ENCODE data around the gene VPS37B. TPM values are rescaled to one million over a fixed set of nuclear protein-coding genes. Genes with fewer than 3 reads are reported as not detected.
A peak's percentile ranks its signal among the peaks of the same experiment; 100 is the strongest.

VPS37B gene
- total and polyA plus RNA-seq, 2 donors (not counting 1 experiment from before 2014, with no cell fraction given) = 10.7 to 25.6 TPM

- DNase-seq (ENCODE audit: low read depth in 2 of 2) = no peak
- no peaks in the 10 kb centered on the region for H3K79me2 ChIP-seq (ENCODE audit: control insufficient read depth, insufficient read depth, low read length)
- no peak overlapping the region for H3K4me3 ChIP-seq (replicated peaks in 1 of 4; ENCODE audit: control extremely low read depth in 1 of 4, insufficient read depth in 1 of 4, low read depth in 3 of 4, low read length in 4 of 4)
- TF ChIP-seq CTCF (conservative IDR thresholded peaks at IDR 0.05 in 1 of 2, IDR thresholded peaks at IDR 0.05 in 1 of 2; ENCODE audit: low read depth in 1 of 2, low read length in 2 of 2) = no peak
- no peak for TF ChIP-seq EZH2 (IDR thresholded peaks at IDR 0.05; ENCODE audit: low read length, missing control alignments)
- H3K27ac ChIP-seq (ENCODE audit: insufficient read depth, low read length) = no peak overlapping the region
- H2AFZ ChIP-seq (ENCODE audit: low read length) = no peak overlapping the region
- H3K4me1 ChIP-seq (ENCODE audit: control insufficient read depth, extremely low read depth, insufficient read depth, low read length) = no peaks in the 10 kb centered on the region
- no peaks in the 10 kb centered on the region for H4K20me1 ChIP-seq (ENCODE audit: control insufficient read depth, extremely low read depth, insufficient read depth, low read length)
- H3K9ac ChIP-seq (ENCODE audit: insufficient read depth, low read length) = no peak overlapping the region
- no peaks in the 10 kb centered on the region for H3K27me3 ChIP-seq (ENCODE audit: control insufficient read depth, insufficient read depth, low read length)
- H3K36me3 ChIP-seq (ENCODE audit: control insufficient read depth, insufficient read depth, low read length) = peaks cover 8% of the 10 kb centered on the region
- no peak overlapping the region for H3K4me2 ChIP-seq (ENCODE audit: extremely low read depth, insufficient read depth, low read length)
- no peaks in the 10 kb centered on the region for H3K9me3 ChIP-seq (ENCODE audit: control insufficient read depth, insufficient read depth, low read depth, low read length)
These were observed 37.8 kb downstream of the VPS37B start for GRCh38 chr12:122858171-122858570.

GRCh38 chr12:122856999-122857671, 38.8 kb downstream of the VPS37B start:
- Histone ChIP-seq H3K4me1 (ENCODE audit: control insufficient read depth, extremely low read depth, insufficient read depth, low read length) (peaks cover 6% of the 10 kb centered on the region), H3K27me3 (ENCODE audit: control insufficient read depth, insufficient read depth, low read length) (no peaks in the 10 kb centered on the region), H3K4me2 (ENCODE audit: extremely low read depth, insufficient read depth, low read length) (no peak overlapping the region), H3K79me2 (ENCODE audit: control insufficient read depth, insufficient read depth, low read length) (no peaks in the 10 kb centered on the region), H3K27ac (ENCODE audit: insufficient read depth, low read length) (no peak overlapping the region), H4K20me1 (ENCODE audit: control insufficient read depth, extremely low read depth, insufficient read depth, low read length) (no peaks in the 10 kb centered on the region), H3K9me3 (ENCODE audit: control insufficient read depth, insufficient read depth, low read depth, low read length) (no peaks in the 10 kb centered on the region), H2AFZ (ENCODE audit: low read length) (no peak overlapping the region), H3K9ac (ENCODE audit: insufficient read depth, low read length) (no peak overlapping the region), H3K36me3 (ENCODE audit: control insufficient read depth, insufficient read depth, low read length) (peaks cover 8% of the 10 kb centered on the region), H3K4me3 (replicated peaks in 1 of 4; ENCODE audit: control extremely low read depth in 1 of 4, insufficient read depth in 1 of 4, low read depth in 3 of 4, low read length in 4 of 4) (no peak overlapping the region)
- no peak for TF ChIP-seq CTCF (conservative IDR thresholded peaks at IDR 0.05 in 1 of 2, IDR thresholded peaks at IDR 0.05 in 1 of 2; ENCODE audit: low read depth in 1 of 2, low read length in 2 of 2)
- no peak for TF ChIP-seq EZH2 (IDR thresholded peaks at IDR 0.05; ENCODE audit: low read length, missing control alignments)
- DNase-seq (ENCODE audit: low read depth in 2 of 2) = peak in 1 of 2 donors; percentile 91

GRCh38 chr12:122855928-122856831, 39.7 kb downstream of the VPS37B start:
- Histone ChIP-seq H3K4me1 (ENCODE audit: control insufficient read depth, extremely low read depth, insufficient read depth, low read length) (peaks cover 9% of the 10 kb centered on the region), H3K4me3 (replicated peaks in 1 of 4; ENCODE audit: control extremely low read depth in 1 of 4, insufficient read depth in 1 of 4, low read depth in 3 of 4, low read length in 4 of 4) (no peak overlapping the region), H3K27me3 (ENCODE audit: control insufficient read depth, insufficient read depth, low read length) (no peaks in the 10 kb centered on the region), H3K27ac (ENCODE audit: insufficient read depth, low read length) (no peak overlapping the region), H3K9ac (ENCODE audit: insufficient read depth, low read length) (no peak overlapping the region), H3K9me3 (ENCODE audit: control insufficient read depth, insufficient read depth, low read depth, low read length) (no peaks in the 10 kb centered on the region), H4K20me1 (ENCODE audit: control insufficient read depth, extremely low read depth, insufficient read depth, low read length) (no peaks in the 10 kb centered on the region), H3K79me2 (ENCODE audit: control insufficient read depth, insufficient read depth, low read length) (no peaks in the 10 kb centered on the region), H3K36me3 (ENCODE audit: control insufficient read depth, insufficient read depth, low read length) (peaks cover 8% of the 10 kb centered on the region), H3K4me2 (ENCODE audit: extremely low read depth, insufficient read depth, low read length) (no peak overlapping the region), H2AFZ (ENCODE audit: low read length) (no peak overlapping the region)
- TF ChIP-seq CTCF (conservative IDR thresholded peaks at IDR 0.05 in 1 of 2, IDR thresholded peaks at IDR 0.05 in 1 of 2; ENCODE audit: low read depth in 1 of 2, low read length in 2 of 2) (no peak), EZH2 (IDR thresholded peaks at IDR 0.05; ENCODE audit: low read length, missing control alignments) (no peak)
- no peak for DNase-seq (ENCODE audit: low read depth in 2 of 2)
